ENCODE results near the gene PFDN2. TPM values are rescaled to one million over a fixed set of nuclear protein-coding genes. Genes with fewer than 3 reads are reported as not detected.
"Not testable (repeated sequence)": the region's sequence is repeated elsewhere in the genome, so short reads cannot be mapped to it uniquely, and the experiment has no call there.

PFDN2 gene
- total RNA-seq, 1 donor from 2014 or later: 74.1 TPM

DNA sequence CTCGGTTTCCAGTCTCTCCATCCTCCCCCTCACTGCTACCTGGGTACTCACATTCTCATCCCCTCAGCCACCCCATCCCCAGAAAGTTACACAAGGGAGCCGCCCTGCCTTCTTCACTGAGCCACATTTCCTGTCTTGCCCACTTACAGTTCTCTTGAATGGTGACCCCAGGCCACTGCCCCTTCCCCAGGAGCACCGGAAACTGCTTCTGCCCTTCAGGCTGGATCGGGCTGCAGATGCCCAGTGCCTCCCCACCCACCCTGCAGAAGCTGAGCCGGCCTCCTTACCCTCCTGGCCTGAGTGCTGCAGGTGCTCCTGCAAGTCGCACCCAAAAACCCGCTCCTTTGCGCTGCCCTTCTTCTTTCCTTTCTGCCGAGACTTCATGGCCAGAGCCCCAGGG lies 48.6 kb downstream of the PFDN2 start:
- Histone ChIP-seq H2AFZ (replicated peaks) (no peak overlapping the region), H3K4me2 (no peak overlapping the region), H3K9ac (no peak overlapping the region), H3K36me3 (no peaks in the 10 kb centered on the region), H3K27me3 (peaks cover 3% of the 10 kb centered on the region), H3F3A (ENCODE audit: low read depth) (no peaks in the 10 kb centered on the region), H4K20me1 (ENCODE audit: low read depth) (no peaks in the 10 kb centered on the region), H3K4me3 (no peak overlapping the region), H3K27ac (no peak overlapping the region), H3K9me3 (ENCODE audit: low read depth) (no peaks in the 10 kb centered on the region), H3K79me2 (ENCODE audit: low read depth) (no peaks in the 10 kb centered on the region), H3K4me1 (no peaks in the 10 kb centered on the region)
- H3K4me1 Mint-ChIP-seq: peaks cover 15% of the 10 kb centered on the region
- H3K27ac Mint-ChIP-seq: no peak overlapping the region
- peaks cover 2% of the 10 kb centered on the region for H3K27me3 Mint-ChIP-seq (ENCODE audit: insufficient read depth, low read depth)
- H3K9me3 Mint-ChIP-seq: no peaks in the 10 kb centered on the region
- DNase-seq (ENCODE audit: low spot score): no peak
- no peaks in the 10 kb centered on the region for H3K36me3 Mint-ChIP-seq
- no peak overlapping the region for H3K4me3 Mint-ChIP-seq
- TF ChIP-seq EZH2 (IDR thresholded peaks at IDR 0.05) (no peak), EZH2phosphoT487 (IDR thresholded peaks at IDR 0.05) (no peak)
- TF ChIP-seq, protein P1, sequence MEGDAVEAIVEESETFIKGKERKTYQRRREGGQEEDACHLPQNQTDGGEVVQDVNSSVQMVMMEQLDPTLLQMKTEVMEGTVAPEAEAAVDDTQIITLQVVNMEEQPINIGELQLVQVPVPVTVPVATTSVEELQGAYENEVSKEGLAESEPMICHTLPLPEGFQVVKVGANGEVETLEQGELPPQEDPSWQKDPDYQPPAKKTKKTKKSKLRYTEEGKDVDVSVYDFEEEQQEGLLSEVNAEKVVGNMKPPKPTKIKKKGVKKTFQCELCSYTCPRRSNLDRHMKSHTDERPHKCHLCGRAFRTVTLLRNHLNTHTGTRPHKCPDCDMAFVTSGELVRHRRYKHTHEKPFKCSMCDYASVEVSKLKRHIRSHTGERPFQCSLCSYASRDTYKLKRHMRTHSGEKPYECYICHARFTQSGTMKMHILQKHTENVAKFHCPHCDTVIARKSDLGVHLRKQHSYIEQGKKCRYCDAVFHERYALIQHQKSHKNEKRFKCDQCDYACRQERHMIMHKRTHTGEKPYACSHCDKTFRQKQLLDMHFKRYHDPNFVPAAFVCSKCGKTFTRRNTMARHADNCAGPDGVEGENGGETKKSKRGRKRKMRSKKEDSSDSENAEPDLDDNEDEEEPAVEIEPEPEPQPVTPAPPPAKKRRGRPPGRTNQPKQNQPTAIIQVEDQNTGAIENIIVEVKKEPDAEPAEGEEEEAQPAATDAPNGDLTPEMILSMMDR (IDR thresholded peaks at IDR 0.05): no peak

DNA sequence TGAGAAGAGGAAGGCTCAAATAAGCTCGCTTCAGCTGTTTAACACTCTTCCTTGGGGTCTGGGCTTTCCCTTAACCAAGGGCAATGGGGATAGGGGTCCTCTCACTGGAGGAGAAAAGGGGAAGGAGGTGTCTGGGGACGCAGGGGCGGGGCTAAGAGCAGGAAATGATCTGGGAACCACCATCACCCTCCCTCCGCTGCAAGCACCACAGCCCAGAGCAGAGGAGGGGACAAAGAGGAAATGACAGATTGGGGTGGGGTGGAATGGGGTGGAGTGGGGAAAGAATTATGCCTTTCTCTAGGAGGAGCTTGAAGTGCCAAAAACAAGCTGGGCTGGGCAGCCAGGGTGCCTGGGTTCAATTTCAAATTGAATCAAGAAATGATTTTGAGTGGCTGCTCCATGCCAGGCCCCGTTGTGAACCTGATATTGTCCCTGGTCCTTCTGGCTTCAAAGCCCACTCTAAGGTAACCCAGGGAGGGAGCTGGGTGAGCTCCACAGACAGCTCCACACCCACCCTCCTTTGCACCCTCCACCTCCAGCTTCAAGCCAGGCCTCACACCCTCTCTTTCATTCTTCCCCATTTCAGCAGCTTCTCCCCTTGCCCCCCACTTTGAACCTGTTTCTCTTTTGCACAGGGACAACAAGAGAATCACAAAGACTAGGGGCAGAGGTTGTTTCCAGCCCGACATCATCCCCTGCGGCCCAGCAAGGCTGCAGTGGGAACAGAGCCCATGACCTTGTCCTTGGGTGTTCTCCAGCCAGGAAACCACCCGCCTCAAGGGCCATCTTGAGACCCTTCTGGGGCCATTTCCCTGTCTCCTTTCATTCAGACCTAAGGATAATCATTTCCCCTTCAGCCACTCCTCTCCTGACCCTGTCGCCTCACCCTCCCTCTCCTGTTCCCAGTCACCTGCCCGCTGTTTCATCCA lies 49.3 kb downstream of the PFDN2 start:
- no peak overlapping the region for H3K4me2 ChIP-seq
- H3K79me2 ChIP-seq (ENCODE audit: low read depth): no peaks in the 10 kb centered on the region
- TF ChIP-seq EZH2 (IDR thresholded peaks at IDR 0.05) (no peak), EZH2phosphoT487 (IDR thresholded peaks at IDR 0.05) (no peak)
- TF ChIP-seq, protein P1 (IDR thresholded peaks at IDR 0.05): no peak
- Mint-ChIP-seq H3K36me3 (no peaks in the 10 kb centered on the region), H3K9me3 (no peaks in the 10 kb centered on the region), H3K27ac (peak overlapping the region; percentile 72), H3K27me3 (ENCODE audit: insufficient read depth, low read depth) (no peaks in the 10 kb centered on the region), H3K4me3 (no peak overlapping the region), H3K4me1 (peaks cover 15% of the 10 kb centered on the region)
- no peak for DNase-seq (ENCODE audit: low spot score)
- no peaks in the 10 kb centered on the region for H3K9me3 ChIP-seq (ENCODE audit: low read depth)
- no peaks in the 10 kb centered on the region for H3F3A ChIP-seq (ENCODE audit: low read depth)
- H3K4me1 ChIP-seq: no peaks in the 10 kb centered on the region
- no peak overlapping the region for H3K27ac ChIP-seq
- H3K4me3 ChIP-seq: no peak overlapping the region
- H3K27me3 ChIP-seq: peaks cover 8% of the 10 kb centered on the region
- H2AFZ ChIP-seq (replicated peaks): no peak overlapping the region
- no peaks in the 10 kb centered on the region for H3K36me3 ChIP-seq
- no peaks in the 10 kb centered on the region for H4K20me1 ChIP-seq (ENCODE audit: low read depth)
- H3K9ac ChIP-seq: no peak overlapping the region

DNA sequence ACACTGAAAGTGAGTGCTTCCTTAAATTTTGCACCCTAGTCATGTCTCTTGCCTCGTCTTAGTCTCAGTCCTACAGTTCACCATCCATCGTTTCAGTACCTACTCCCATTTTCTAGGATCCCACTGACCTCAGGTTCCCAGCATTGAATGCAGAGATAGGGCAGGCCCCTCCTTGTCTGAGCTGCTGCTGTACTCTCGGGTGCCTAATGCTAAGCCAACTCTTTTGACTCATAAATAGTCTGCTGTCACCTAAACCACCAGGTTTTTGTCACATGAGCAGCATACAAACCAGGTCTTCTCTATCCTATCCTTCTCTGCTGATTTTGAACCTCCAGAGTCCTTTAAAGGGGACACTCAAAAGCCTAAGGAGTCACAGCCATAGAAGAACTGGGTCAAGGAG lies 51.1 kb downstream of the PFDN2 start:
- Histone ChIP-seq H2AFZ (replicated peaks) (no peak overlapping the region), H3K27ac (no peak overlapping the region), H3K4me1 (no peaks in the 10 kb centered on the region), H3K27me3 (peaks cover 10% of the 10 kb centered on the region), H3K9ac (no peak overlapping the region), H3F3A (ENCODE audit: low read depth) (no peaks in the 10 kb centered on the region), H4K20me1 (ENCODE audit: low read depth) (no peaks in the 10 kb centered on the region), H3K4me3 (no peak overlapping the region), H3K79me2 (ENCODE audit: low read depth) (no peaks in the 10 kb centered on the region), H3K9me3 (ENCODE audit: low read depth) (no peaks in the 10 kb centered on the region), H3K36me3 (no peaks in the 10 kb centered on the region), H3K4me2 (no peak overlapping the region)
- no peaks in the 10 kb centered on the region for H3K9me3 Mint-ChIP-seq
- no peaks in the 10 kb centered on the region for H3K36me3 Mint-ChIP-seq
- H3K4me3 Mint-ChIP-seq: no peak overlapping the region
- no peak for DNase-seq (ENCODE audit: low spot score)
- TF ChIP-seq, protein P1 (IDR thresholded peaks at IDR 0.05): no peak
- no peak for TF ChIP-seq EZH2 (IDR thresholded peaks at IDR 0.05)
- no peak for TF ChIP-seq EZH2phosphoT487 (IDR thresholded peaks at IDR 0.05)
- peaks cover 4% of the 10 kb centered on the region for H3K27me3 Mint-ChIP-seq (ENCODE audit: insufficient read depth, low read depth)
- H3K4me1 Mint-ChIP-seq: no peaks in the 10 kb centered on the region
- no peak overlapping the region for H3K27ac Mint-ChIP-seq

DNA sequence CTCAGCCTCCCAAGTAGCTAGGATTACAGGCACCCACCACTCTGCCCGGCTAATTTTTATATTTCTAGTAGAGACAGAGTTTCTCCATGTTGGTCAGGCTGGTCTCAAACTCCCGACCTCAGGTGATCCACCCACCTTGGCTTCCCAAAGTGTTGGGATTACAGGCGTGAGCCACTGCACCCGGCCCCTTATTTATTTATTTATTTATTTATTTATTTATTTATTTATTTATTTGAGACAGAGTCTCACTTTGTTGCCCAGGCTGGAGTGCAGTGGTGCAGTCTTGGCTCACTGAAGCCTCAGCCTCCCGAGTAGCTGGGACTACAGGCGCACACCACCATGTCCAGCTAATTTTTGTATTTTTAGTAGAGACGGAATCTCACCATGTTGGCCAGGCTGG lies 52.2 kb downstream of the PFDN2 start:
- not testable (repeated sequence) for H3K27ac Mint-ChIP-seq; DNase-seq (ENCODE audit: low spot score); H3K27me3 Mint-ChIP-seq (ENCODE audit: insufficient read depth, low read depth); H3K36me3 ChIP-seq; H3K9me3 ChIP-seq (ENCODE audit: low read depth); H3K27ac ChIP-seq; H3K9me3 Mint-ChIP-seq; H3K4me3 Mint-ChIP-seq; H3K79me2 ChIP-seq (ENCODE audit: low read depth); H3K4me1 Mint-ChIP-seq; H4K20me1 ChIP-seq (ENCODE audit: low read depth); H3K4me2 ChIP-seq; H3K36me3 Mint-ChIP-seq; H3F3A ChIP-seq (ENCODE audit: low read depth); H3K4me3 ChIP-seq; H2AFZ ChIP-seq (replicated peaks); H3K9ac ChIP-seq; H3K4me1 ChIP-seq
- H3K27me3 ChIP-seq: peaks cover 10% of the 10 kb centered on the region

DNA sequence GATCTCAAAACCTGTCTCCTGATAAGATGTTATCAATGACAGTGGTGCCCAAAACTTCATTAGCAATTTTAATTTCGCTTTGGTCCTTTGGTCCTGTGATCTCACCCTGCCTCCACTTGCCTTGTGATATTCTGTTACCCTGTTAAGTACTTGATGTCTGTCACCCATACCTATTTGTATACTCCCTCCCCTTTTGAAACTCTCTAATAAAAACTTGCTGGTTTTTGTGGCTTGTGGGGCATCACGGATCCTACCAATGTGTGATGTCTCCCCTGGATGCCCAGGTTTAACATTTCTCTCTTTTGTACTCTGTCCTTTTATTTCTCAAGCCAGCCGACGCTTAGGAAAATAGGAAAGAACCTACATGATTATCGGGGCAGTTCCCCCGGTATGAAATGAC lies 53.9 kb downstream of the PFDN2 start:
- H3K4me3 Mint-ChIP-seq; H3K27ac Mint-ChIP-seq; H3F3A ChIP-seq (ENCODE audit: low read depth); H3K4me3 ChIP-seq; H3K4me2 ChIP-seq; H3K9me3 ChIP-seq (ENCODE audit: low read depth); DNase-seq (ENCODE audit: low spot score); H3K36me3 ChIP-seq; H3K9ac ChIP-seq; H3K4me1 Mint-ChIP-seq; H4K20me1 ChIP-seq (ENCODE audit: low read depth); H3K9me3 Mint-ChIP-seq; H2AFZ ChIP-seq (replicated peaks); H3K27ac ChIP-seq; H3K4me1 ChIP-seq; H3K27me3 Mint-ChIP-seq (ENCODE audit: insufficient read depth, low read depth); H3K79me2 ChIP-seq (ENCODE audit: low read depth); H3K36me3 Mint-ChIP-seq: not testable (repeated sequence)
- H3K27me3 ChIP-seq: peaks cover 10% of the 10 kb centered on the region
